NCI-H460 (cell line): ENCODE results near the gene NRARP. TPM values are rescaled to one million over a fixed set of nuclear protein-coding genes. Genes with fewer than 3 reads are reported as not detected.

Experiments used
- DNase-seq: peaks from one replicate; pipeline ENCODE4 v3.0.0-alpha.2; 2016; ENCODE audit warnings: low read depth; ENCODE audit errors: extremely low read depth
- total RNA-seq: library from RNA; depleted of rRNA; stranded (reverse); fragments of >200 nt; shearing (Covaris generic); gene quantifications from 2 replicates; pipeline ENCODE4 v1.2.3, GENCODE V29; 2014

NRARP gene
- total RNA-seq, 1 experiment from 2014 or later: 5.1 TPM

DNA sequence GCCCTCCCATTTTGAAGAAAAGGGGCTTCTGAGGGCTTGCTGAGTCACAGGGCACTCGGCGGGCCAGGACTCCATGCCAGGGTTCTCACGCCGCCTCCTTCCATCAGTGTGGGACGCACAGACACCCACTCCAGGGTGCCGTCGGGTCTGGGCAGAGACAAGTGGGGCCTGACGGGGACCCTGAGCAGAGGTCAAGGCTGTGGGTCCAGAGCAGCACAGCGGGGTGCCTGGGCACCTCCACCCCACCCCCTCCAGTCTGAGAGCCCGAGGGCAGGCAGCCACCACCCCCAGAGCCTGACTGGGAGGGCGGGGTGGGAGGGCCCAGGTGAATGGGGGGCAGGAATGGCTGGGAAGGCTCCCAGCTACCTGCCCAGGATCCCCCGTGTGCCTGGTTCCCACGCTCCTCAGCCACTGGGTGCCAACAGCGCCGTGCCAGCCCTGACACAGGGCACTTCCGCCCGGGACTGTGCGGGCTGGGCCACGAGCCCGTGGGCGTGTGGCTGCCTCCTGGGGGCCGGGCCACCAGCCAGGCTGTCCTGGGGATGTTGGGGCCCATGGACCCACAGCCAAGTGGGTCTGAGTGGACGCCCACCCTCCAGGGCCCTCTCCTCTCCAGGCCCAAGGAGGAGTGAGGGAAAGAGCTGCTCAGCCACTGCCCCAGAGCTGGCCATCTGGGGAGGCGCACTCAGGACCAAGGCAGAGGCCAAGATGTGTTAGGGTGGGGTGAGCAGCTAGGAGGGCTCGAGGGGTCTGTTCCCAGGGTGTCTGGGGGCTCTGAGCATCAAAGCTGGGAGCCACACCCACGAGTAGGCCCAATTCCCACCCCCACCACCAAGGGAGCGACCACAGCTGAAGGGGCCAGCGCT lies 10.1 kb upstream of the NRARP start:
- DNase-seq: no peak

DNA sequence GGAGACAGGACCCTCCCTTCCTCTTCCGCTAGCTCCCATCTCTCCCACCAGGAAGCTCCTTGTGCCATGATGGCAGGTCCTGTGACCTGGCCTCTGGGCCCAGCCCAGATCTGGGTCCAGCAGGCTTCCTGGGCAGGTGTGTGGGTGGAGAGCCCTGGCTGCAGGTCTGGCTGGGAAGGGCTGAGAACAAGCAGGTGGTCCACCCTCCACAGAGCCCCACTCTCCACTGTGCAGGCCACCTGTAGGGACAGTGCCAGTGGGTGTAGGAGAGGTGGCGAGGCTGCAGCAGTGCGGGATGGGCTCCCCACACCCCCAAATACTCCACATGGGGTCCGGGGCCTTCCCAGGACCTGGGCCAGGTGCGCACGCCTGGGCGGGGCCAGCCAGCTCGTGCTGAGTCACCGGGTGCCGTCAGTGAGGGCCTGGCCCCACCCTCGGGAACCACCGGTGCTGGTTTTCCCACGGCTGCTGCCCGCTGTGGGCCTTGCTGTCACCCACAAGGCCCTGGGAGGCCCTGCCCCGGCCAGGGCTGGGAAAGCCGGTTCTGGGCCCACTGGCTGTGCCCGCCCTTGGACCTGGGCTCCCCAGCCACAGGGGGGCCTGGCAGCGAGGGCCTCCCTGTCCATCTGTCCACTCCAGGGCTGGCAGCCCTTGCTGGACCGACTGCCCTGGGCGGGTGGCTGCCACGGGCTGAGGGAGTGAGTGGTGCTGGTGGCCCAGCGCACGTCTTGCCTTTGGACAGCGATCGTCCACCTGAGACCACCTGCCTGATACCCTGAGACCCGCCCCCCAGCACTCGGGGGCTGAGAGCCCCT lies 9.3 kb upstream of the NRARP start:
- peak; percentile 64 for DNase-seq

DNA sequence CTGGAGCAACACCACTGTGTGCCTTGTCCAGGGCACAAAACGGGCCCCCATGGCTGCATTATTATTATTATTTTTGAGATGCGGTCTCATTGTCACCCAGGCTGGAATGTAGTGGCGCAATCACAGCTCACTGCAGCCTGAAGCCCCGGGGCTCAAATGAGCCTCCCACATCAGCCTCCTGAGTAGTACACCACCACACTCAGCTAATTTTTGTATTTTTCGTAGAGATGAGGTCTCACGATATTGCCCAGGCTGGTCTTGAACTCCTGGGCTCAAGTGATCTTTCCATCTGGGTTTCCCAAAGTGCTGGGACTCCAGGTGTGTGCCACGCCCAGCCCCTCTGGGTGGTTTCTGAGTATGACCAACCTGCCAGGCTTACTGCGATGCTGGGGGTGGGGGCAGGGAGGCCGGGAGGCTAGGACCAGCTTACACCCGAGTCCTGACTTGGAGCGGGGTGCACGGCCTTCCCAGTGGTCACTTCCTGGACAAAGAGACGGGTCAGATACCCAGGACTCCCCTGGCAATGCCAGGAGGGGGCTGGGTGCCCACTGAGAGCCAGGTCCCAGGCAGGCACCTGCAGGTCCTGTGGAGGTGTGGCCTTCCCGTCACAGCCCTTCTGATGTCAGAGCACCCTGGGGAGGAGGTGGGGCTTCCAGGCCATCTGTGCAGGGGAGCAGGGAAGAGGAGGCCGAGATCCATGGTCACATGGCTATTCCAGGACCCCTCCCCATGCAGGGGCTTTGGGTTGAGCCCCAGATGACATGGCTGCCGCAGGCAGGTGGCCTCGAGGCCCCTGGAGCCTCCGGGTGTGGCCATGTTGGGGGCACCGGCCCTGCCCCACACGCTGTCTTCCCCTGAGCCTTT lies 8.3 kb upstream of the NRARP start:
- no peak for DNase-seq

DNA sequence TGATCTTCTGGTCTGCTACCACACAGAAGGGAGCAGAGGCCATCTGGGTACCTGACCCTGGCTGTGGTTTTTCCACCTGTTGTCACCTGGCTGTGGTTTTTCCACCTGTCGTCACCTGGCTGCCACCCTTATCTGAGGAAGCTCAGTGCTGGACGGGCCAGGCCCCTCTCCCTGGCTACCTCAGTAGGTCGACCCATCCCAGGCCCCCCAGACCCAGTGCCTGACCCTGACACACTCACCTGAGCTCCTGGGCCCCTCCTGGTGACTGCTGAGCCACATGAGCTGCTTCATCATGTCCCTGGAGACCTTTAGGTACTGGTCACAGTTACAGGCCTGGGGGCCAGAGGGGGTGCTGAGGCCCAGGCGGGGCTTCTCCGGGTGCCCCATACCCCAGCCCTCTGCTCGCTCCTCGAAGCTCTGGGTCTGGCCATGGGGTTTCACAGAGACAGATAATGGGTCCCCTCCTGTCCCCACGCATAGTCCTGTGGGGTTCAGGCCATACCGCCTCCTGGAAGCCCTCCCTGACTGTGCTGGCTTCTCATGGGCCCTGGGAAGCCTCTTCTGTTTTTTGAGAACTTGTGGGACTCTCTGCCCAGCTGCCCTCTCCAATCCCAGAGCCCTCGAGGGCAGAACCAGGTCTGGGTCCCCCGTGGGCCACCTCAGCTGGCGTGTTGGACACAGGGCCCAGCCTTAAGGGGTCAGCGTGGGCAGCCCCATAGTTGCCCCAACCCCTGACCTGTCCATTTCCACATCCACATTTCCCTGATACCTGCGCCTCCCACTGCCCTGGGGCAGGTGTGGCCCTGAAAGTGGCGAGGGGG lies 7.5 kb upstream of the NRARP start:
- DNase-seq: no peak

DNA sequence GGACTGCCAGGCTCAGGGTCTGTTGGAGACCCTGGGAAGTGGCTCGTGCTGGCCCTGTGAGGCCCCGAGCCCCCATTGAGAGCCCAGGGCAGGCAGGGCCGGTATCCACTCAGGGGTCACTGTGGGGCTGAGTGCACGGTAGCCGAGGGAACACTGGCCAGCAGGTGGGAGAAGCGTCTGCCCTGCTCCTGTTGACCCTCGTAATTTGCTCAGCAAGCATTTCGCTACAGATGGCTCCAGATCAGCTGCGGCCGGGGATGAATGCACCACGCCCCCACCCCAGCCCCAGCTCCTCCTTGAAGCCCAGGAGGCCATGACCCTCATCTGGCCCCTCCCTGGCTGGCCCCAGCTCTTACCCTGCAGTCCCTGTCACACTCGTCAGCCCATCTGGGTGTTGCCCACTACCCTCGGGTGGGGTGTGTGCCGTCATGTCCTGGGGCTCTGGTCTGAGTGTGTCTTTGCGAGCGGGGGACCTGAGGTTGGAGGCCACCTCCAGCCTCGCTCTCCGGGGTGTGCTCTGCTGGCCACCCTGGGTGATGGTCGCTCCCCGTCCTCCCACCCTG lies 6.1 kb upstream of the NRARP start:
- DNase-seq: no peak

DNA sequence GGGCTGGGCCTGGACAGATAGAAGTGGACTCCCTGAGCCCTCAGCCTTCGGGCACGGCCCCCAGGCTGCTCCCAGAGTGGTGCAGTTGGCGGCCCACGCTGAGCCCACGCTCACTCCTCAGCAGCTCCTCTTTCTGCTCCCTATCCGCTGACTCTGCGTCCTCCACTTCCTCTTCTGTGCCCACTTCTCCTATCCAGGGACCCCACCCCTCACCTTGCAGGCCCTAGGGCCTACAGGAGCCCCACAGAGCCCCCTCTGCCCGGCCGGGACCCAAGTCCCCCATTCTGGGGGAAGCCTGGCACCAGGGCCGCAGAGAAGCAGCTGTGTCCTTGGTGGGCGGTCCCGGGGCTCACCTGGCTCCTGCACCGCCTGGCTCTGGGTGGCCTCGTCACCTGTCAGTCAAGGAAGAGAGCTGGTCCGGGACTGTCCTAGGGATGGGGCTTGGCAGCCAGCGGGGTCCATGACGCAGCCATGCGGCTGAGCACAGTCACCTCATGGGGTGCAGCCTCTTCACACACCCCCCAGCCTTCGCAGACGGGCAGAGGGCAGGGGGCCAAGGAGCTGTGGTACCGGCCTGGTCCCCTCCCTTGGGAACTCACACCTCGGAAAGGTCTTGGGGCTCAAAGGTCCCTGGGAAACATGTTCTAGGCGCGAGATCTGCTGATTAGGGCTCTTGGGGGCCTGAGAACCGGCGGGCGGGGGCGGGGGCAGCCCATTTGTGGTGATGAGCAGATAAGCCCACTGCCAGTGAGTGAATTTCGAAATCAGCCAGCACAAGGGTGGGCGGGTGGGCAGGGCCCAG lies 5.4 kb upstream of the NRARP start:
- no peak for DNase-seq

DNA sequence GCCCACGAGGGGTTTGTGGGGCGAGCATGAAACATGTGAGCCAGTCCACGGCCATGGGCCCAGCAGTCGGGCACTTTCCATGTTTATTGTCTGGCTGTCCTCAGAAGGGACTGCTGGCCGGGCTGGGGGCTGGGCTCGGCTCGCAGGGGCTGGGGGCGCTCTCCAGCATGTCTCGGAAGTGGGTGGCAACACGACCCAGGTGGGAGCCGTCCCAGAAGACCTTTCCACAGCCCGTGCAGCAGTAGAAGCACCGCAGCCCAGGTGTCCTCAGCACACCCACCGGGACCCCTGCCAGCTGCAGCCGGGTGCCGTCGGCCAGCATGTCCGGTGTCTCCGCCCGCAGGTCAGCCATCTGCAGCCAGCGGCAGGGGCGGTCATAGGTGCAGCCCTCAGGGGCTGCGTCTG lies 4.8 kb upstream of the NRARP start:
- DNase-seq: no peak

DNA sequence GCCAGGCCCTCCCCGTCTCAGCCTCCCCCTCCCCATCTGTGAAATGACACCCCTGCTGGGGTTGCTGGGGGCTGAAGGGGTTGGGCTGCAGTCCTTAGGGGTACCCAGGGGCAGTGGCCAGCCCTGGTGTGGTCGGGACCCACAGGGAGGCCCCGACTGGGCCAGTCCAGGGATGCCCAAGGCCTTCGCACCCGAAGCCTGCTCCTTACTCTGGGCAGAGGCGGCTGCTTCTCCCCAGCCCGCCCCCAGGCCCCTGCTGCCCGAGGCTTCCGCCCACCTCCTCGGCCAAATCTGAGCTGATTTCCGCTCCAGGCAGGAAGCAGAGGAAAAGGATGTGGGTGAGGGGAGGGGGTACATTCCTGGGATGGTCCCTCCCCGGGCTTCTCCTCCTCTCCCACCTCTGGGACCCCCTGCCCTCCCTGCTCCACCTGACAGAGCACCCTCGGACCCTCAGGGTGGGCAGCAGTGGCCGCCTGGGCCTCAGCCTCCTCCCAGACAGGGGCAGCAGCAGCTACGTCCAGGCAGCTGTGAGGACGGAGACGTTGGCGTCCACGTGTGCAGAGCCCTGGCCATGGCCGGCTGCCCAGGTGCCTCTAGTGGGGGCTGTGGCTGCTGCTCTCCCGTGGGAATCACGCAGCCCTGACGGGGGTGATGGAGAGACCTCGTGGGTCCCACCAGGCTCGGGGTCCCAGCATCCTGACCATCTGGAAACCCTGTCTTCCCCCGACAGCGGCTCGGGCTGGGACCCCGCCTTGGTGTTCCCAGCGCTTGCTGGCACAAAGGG lies 4.2 kb upstream of the NRARP start:
- no peak for DNase-seq

DNA sequence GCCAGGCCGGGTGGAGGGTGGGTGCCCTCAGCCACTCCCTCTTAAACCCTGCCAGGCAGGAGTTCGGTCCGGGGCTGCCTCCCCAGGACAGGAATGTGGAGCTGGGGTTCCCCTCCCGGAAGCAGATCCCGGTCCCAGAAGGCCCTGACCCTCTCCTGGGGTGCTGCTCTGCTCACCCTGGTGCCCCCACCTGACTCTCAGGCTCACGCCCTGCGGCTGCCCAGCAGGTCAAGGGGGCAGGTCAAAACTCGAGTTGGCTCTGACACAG lies 3.7 kb upstream of the NRARP start:
- DNase-seq: no peak

DNA sequence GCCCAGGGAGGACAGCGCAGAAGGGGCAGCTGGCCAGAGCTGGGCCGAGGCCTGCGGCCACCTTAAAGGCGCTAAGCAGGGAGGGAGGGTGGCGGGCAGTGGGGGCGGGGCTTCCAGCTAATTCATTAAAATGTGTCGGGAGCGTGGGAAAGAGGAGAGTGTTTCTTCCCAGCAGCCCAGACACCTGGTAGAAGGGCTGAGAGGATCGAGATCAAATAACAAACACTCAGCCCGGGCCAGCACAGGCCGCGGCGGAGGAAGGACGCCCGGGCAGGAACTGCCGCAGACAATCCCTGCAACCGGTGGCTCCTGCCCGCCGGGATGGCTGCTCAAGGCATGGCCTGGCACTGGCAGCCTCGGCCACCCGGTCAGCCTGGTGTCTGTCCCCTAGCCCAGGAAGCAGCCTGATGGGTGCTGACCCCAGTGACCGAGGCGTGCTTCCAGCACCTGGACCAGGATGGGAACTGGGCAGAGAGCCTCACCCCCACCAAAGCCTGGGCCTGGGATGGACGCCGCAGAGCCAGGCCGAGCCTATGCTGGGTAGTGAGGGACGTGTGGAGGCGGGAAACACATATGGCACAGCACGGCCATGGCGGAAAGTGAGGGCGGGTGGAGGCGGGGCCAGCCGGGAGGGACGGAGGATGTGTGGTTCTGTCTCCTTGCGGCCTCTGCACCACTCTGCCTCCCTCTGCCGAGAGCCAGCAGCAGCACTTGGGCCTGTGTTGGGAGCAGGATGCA lies 3.2 kb upstream of the NRARP start:
- no peak for DNase-seq

DNA sequence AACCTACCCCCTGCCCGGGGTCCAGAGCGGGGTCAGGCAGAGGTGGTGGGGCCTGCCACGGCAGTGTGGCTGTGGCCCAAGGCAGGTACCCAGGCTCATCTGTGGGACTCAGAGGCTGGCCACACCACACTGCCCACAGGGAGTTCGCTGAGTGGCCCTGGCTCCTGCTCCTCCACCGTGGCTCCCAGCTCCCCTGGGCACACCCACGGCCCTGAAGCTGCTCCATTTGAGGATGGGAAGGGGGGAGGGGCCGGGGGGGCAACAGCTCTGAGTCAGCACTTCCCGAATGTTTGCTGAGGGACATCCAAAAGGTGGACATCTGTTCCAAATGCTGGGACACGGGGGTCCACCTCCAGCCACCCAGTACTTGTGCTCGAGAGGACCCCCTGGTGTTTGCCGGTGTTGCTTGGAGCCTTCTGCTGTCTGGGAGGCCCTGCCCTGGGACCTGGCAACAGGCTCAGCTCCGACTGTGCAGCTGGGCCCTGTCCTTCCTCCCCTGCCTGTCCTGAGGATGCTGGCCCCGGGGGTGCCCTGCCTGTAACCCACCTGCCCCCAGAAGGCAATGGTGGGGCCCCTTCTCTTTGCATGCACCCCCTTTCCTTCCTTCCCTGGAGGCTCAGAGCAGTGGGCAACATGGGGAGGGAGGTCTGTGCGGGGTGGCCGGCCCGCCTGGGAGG lies 2.5 kb upstream of the NRARP start:
- no peak for DNase-seq

DNA sequence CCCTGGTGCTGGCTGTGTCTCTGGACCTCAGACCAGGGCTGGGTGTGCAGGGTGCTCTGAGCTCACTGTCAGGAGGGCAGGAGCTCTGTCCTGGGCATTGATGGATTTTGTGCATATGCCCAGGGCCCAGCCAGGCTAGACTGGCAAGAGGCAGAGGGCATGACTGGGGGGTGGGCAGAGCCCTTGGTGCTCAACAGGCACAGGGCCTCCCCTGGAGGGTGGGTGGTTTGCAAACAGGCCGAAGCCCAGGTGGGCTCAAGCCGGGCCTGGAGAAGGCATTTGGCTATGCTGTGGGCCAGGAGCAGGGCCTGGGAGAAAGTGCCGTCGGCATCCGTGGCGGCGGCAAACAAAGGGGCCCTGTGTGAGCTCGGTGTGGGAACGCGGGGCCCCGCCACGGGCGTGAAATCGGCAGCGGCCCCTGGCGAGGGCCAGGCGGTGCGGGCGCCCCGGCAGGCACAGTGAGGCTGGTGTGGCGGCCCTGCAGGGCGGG lies 1.9 kb upstream of the NRARP start:
- no peak for DNase-seq

DNA sequence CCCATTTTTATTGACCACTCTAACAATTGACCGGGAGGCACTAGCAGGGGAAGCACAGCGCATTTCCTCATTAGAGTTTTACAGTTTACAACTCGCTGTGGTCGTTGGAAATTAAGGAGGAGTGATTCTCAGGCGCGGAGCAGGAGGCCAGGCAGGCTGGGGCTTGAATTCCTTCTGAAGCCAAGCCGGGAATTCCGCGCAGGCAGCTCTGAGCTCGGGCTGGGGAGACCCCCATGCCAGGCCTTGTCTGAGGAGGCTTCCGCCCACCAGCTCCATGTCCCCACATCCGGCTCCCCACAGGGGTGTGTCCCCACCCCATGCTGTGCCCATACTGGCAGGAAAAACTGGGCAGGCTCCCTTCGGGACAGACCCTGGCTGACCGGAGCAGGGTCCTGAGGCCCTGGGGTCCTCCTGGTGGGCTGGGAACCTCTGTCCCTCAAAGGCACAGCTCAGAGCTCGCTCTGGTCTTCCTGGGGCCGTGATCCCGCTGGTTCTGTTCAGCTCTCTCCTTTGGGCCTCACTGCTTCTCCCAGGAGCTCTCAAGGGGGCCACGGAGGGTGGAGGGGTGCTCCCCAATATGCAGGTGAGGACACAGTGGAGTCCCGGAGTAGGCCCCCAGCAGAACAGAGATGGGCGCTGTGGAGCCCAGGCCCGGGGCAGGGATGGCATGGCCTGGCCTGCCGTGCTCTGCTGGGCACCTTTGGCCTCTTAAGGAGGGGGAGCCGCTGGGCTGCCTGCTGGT lies 1.3 kb upstream of the NRARP start:
- no peak for DNase-seq

DNA sequence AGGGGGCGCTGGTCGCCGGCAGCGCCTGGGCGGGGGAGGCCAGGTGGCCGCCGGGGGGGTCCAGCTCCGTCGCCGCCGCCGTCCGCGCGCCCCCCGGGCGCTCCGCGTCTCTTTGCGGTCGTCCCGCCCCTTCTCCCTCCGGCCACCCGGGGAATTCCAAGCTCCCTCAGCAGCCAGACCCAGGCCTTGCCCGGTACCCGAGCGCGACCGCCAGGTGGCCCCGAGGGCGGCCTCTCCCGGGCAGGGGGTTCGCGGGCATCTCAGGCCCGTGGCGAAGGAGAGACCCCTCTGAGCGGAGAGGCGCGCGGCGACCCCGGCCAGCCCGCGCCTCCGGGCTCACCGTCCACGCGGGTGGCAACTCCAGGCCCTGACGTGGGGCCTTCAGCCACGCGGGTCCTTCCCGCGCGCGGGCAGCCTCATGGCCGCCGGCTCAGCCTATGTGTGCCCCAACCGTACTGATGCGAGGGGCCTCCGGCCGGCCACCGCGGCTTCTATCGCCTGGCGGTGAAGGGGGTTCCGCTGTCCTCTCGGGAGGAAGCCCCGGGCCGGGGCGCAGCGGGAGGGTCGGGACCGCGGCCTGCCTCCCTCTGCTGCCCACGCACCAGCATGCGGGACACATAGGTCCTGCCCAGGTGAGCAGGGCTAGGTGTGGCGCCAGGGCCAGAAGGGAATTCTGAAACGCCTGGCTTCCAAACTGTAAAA lies 529 bp upstream of the NRARP start:
- DNase-seq: no peak

DNA sequence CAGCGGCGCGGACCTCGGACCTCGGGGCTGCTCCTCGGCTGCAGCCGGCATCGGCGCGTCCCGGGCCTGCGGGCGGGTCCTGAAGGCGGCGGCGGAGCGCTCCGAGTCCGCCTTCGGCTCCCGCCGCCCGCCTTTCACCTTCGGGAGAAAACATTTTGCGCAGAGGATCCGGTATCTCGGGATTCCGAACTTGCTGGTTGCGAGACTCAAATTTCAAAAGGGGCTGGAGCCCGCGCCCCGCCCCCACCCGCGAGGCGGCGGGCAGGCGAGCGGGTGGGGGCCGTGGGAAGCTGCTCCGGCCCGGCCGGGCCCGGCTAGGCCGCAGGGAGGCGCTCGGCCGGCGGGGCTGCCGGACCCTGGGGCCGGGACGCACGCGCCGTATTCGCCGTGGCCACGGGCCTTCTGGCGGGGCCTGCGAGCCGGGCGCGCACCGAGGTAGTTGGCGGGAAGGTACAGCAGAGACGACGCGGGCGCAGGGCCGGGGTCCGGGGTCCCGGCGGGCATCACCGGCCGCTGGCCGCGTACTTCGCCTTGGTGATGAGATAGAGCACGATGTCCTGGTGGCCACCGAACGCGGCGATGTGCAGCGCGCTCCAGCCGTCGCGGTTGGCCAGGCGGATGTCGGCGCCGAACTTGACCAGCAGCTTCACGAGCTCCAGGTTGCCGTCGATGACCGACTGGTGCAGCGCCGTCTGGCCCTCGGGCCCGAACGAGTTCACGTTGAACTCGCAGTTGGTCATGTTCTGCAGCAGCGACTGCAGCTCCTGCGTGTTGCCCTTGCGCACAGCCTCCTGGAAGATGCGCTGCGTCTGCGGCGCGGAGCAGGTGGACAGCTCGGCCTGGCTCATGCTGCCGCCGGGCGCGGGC lies 757 bp downstream of the NRARP start:
- DNase-seq: peak; percentile 48
